Stimulated activated CD4-positive, alpha-beta T cell treated with anti-CD3 and anti-CD28 coated beads, Interleukin-1b, Interleukin-23, amount 100 ng/mL, for 4 hours (primary cell): Measurements from ENCODE around the gene DNAJC11.
A peak's percentile ranks its signal among the peaks of the same experiment; 100 is the strongest.
"Not testable (repeated sequence)": the region's sequence is repeated elsewhere in the genome, so short reads cannot be mapped to it uniquely, and the experiment has no call there.

Experiments
- DNase-seq, 2 donors: peaks; one replicate each; pipeline ENCODE4 v3.0.0-alpha.2; 2020; ENCODE audit warnings: low read depth in 2 of 2

DNAJC11 gene

DNA sequence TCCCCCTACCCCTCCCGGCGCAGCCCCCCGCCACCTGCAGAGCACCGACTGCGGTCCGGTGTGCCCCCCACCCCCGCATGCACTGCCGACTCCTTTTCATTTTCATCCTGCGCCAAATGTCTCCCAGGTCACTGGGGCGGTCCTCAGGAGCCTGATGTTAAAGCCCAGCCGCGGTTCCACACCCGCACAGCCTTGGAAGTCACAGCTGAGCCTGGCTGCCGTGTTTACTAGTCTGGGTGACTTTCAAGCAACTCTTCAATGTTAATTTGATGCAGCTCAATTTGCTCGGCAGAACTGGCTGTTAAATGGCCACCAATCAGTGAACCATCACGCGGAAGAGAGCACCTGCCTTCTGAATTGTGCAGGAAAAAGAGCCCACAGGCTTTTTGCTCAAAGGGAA, 49.7 kb downstream of the DNAJC11 start:
- DNase-seq = no peak

DNA sequence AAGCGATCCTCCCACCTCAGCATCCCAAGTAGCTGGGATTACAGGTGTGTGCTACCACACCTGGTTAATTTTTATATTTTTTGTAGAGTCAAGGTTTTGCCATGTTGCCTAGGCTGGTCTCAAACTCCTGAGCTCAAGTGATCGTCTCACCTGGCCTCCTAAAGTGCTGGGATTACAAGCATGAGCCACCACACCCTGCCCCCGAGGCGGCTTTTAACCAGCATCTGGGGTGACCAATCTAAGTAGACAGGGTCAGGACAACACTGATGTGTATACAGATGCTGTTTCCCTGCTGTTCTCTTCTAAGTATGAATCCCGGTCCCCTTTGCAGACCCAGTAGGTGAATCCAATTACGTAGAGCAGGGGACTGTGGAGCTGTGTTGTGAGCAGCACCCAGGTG, 53.1 kb downstream of the DNAJC11 start:
- no peak for DNase-seq

DNA sequence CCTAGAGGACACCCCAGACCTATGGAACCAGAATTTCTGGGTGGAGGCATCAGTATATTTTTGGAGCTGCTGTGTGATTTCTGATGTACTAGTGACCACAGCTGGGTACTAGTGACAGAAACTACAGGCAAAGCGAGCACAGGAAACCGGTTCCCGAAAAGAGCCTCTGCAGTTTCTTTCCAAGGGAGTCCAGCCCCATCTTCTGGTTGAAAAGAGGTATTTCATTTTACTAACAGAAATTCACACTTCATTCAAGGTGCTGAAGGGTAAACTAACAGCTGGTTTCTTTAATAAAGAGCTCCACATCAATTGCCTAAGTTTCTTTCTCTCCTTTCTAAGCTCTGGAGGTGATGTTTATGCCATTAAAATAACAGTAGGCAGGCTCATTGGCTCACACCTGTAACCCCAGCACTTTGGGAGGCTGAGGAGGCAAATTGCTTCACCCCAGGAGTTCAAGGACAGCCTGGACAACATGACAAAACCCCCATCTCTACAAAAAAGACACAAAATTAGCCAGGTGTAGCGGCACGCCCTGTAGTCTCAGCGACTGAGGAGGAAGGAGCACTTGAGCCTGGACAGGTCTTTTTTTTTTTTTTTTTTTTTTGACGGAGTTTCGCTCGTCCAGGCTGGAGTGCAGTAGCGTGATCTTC, 55.0 kb downstream of the DNAJC11 start:
- DNase-seq = peak in 1 of 2 donors; percentile 8

DNA sequence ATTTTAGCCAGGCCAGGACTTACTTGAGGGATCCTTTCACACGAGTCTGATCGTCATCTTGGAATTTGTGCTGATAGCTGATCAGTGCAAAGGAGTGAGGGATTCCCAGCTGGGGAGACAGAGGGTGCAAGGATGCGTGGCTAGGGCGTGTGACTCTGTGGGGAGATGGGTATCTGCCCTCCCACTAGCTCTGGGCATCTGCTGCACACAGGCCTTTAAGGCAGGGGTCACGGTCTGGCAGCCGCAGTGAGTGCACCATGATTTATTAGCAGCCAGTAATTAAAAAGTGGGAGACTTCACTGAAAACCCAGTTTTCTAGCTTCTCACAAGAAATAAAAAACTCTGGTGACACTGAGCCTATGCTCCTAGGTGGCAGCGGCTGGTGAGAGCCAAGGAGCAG, 56.6 kb downstream of the DNAJC11 start:
- no peak for DNase-seq

DNA sequence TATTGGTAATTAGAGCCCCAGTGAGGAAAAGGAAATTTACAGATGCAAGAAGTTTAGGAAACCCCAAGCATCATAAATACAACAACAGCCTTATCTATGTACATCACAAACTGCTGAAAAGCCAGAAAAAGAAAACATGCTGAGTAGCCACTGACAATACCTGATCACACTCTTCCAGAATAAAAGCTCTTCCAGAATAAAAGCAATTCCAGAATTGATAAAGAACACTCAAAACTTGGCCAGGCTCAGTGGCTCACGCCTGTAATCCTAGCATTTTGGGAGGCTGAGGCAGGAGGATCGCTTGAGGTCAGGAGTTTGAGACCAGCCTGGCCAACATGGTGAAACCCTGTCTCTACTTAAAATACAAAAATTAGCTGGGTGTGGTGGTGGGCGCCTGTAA, 60.7 kb downstream of the DNAJC11 start:
- DNase-seq = not testable (repeated sequence)

DNA sequence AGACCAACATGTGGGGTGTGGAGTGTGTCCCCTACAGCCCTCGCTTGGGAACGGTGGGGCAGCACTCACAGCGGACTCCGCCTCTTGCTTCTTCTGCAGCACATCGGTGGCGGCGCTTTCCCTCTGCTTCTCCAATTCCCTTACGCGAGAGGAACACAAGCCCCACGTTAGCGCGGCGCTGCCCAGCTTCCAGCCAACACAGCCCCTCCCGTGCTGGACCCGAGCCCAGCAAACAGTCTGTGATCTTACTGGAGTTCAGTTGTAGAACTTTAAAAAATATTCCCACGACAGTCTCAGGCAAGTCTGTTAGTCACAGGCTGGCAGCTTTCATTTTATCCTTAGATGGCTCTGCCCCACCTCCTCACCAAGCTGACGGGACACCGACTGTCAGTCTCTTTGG, 63.4 kb downstream of the DNAJC11 start:
- DNase-seq = no peak

DNA sequence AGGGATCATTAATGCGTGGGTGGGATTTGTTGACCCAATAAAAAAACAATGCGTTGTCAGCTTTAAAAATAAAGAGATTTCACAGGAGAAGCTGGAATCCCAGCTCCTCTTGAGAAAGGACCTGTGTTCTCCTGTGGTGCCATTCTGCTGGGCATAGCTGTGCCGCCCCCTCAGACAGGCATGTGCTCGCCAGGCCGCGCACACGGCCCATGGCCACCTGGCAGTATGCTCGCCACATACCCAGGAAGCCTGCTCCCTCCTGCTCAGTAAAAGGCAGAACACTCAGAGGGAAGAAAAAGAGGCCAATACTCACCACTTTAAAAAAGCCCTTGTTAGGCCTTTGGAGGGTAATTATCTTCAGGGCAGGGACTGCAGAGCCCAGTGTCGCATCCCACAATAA, 63.8 kb downstream of the DNAJC11 start:
- DNase-seq = no peak

DNA sequence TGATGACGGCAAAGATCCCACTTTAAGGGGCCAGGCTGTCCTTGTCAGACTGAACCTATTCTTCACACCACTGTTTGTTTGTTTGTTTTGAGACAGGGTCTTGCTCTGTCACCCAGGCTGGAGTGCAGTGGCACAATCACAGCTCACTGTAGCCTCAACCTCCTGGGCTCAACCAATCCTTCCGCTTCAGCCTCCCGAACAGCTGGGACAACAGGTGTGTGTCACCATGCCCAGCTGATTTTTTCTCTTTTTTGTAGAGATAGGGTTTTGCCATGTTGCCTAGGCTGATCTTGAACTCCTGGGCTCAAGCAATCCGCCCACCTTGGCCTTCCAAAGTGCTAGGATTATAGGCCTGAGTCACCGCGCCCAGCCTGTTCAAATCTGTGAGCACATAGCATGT, 64.8 kb downstream of the DNAJC11 start:
- not testable (repeated sequence) for DNase-seq

DNA sequence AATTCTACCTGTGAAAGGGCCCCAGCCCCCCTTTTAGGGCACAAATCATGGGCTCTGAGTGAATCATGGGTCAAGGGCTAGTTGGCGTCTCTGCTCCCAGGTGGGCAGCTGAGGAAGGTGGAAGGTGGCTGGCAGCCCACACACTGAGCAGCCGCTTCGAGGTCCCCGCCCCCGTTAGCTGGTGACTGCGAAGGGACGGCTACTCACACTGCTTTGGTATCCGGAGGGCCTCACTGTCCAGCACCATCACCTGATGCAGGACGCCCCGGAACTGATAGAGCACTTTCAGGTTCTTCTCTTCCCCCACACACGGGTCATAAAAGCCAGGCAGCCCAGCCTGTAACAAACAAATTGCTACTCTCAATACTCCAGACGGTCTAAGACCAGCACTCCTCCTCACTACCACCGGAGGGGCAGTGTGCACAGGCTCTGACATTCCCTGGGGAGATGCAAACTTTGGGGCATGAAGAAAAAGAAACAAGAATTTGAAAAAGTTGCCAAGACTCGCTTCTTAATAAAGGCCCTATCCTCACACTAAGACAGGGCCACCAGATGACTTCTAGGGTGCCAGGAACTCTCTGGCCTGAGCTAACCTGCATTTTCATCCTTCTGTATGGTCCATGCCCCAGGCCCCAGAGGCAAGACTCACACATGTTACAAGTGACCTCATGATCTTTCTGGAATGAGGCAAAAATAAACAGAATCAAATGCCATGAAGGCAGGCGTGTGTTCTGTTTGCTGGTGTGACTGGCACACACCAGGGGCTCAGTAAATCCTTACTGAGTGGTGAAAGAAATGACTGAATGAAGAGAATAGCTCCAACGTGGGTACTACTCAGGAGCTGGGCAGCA, 65.5 kb downstream of the DNAJC11 start:
- DNase-seq = no peak

DNA sequence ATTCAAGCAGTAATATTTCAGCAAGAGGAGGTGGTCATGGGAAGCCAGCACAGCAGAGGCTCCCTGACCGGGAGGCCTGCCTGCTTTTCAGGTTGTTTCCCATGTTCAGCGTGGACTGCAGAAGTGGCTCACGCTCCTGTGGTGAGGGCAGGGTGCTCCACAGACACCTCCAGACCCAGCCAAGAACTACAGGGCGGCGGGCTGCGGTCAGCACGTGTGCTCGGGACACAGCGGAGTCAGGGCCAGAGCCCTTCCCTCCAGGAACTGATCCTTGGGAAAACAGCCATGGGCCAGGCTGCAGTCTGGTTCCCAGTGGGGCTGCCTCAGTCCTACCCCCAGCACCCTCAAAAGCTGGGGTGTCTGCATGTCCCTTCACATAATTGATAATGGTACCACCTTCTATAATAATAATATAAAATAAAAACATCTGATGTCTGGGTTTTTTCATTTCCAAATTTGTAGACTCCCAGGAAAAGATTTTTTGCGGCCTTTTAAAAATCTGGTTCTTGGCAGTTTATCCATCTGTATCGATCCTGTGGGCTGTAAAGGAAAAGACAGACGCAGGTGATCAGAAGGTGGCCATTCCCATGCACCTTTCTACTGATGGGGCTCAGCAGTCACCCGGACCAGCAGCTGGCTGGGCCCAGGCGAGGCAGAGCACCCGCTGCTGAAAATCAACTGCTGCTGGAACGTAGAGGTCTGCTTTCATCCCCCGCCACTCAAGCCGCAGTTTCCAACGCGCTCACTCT, 66.3 kb downstream of the DNAJC11 start:
- DNase-seq = no peak

DNA sequence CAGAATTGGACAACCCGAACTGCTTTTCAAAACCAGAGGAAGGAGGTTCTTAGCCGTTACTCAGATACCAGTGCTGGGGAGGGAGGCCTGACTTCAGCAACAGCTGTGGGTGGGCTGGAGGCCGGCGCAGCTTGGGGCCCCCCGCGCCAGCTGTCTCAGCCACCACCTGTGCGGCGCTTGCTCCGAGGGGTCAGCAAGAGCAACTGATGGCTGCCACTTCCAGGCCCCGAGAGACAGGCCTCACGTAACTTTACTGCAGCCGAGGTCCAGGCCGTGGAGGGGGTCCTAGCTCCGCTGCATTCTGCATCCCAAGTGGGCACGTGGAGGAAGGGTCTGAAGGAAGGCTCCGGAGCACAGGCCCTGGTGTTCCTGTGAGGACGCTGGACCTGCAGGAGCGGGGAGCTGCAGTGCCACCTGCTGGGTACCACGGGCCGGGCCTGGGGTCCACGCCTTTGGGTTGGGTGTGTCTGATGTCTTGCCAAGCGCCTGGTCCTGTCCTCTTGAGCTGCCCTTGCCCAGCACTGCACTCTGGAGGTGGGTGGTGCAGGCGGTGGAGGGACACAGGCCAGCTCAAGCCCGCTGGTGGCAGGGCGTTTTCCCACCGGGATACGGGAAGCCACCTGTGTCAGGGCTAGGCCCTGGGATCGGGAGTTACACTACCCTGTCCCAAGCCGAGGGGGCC, 67.1 kb downstream of the DNAJC11 start:
- DNase-seq = peak in 1 of 2 donors; percentile 39

DNA sequence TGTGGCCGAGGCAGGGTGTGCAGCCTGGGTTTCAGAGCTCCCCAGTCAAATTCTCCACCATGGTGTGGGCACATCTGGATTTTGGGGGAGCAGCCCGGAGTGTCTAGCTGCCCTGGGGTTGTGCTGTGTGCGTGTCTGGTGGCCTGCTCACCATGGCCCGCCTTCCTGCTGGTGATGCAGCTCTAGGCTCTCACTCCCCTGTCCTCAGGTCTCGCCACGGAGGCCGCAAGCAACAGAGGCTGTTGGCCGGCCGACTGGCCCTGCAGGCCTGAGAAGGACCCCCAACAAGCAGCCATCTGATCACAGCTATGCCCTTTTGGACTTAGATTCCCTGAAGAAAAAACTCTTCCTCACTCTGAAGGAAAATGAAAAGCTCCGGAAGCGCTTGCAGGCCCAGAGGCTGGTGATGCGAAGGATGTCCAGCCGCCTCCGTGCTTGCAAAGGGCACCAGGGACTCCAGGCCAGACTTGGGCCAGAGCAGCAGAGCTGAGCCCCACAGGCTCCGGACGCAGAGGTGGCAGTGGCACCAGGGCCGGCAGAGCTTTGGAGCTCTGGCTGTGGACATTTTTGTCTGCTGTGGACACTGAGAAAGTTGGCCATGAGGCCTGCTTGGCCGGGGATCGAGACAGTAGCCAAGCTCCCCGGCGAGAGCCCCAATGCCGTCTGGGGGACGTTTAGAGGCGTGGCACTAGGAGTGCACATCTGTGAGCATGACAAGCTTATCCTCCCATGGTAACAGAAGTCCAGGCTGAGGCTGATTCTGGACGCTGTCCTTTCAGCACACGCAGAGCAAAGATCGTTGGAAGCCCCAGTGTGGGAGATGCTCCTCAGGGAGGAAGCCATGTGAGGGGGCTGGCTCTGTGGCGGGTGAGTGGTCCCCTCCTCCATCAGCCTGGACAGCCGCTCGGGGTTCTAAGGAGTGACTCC, 68.8 kb downstream of the DNAJC11 start:
- no peak for DNase-seq

DNA sequence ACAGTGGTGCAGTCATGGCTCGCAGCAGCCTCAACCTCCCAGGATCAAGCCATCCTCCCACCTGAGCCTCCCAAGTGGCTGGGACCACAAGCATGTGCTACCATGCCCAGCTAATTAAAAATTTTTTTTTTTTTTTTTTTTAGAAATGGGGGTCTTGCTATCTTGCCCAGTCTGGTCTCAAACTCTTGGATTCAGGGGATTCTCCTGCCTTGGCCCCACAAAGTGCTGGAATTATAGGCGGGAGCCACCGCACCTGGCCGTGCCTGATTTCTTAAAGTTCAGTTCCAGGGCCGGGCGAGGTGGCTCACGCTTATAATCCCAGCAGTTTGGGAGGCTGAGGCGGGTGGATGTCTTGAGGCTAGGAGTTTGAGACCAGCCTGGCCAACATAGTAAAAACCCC, 70.6 kb downstream of the DNAJC11 start:
- no peak for DNase-seq

DNA sequence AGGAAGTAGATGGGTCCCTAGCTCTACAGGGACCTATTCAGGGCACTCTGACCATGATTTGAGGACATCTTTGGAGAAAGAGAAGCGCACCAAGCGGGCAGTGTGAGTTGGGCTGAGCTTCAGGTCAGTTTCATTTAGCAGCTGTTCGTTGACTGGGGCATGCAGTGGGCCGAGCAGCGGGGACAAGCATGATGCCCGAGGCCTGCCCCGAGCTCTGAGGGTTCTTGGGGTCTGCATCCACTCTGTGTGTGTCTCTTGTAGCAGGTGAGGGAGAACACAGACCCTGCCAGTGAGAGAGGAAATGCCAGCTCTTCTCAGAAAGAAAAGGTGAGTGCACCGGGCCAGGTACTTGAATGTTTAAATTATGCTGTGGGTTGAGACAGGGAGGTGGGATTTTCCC, 71.6 kb downstream of the DNAJC11 start:
- DNase-seq = no peak

DNA sequence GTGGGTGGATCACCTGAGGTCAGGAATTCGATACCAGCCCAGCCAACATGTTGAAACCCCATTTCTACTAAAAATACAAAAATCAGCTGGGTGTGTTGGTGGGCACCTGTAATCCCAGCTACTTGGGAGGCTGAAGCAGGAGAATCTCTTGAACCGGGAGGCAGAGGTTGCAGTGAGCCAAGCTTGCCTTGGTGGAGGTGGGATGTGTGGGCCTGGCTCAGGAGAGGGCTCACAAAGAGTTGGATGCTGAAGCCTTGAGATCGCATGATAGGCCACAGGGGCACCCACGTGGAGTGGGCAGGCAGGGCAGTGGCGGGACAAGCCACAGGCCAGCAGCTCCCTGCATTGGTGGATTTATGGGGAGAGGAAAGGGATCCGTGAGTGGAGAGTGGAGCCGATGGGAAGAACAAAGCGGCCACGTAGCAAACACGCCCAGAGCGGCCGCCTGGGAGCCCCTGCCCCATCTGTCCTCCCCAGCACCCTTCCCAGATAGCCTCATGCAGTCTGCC, 72.6 kb downstream of the DNAJC11 start:
- DNase-seq = no peak

DNA sequence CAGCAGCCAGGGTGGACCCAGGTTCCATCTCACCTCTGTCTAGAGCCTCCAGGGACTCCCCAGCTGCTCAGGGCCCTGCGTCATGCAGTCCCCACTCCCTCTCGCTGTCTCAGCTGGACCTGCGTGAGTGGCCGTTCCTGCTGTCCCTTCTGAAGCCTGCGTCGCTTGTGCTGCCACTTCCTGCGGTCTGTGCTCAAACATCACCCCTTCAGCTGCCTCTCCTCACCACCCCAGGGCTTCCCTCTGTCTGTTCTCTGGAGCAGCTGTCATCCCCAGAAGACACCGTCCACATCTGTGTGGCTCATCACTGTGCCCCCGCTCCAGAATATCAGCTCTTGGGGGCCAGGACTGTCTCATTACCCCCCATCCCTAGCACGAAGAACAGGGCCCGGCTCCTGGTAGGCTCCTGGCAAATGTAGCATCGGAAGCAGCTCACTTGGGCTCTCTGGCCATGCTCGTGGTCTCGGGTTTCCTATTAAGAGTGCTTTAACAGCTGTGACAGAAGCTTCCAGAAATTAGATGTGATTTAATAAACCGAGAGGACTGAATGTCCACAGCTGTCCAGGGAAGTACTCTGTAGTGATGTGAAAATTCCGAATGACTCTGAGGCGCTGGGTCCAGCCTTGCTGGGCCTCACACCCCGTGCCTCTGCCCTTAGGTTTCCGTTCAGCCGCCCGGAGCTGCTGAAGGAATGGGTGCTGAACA, 73.6 kb downstream of the DNAJC11 start:
- DNase-seq = no peak

DNA sequence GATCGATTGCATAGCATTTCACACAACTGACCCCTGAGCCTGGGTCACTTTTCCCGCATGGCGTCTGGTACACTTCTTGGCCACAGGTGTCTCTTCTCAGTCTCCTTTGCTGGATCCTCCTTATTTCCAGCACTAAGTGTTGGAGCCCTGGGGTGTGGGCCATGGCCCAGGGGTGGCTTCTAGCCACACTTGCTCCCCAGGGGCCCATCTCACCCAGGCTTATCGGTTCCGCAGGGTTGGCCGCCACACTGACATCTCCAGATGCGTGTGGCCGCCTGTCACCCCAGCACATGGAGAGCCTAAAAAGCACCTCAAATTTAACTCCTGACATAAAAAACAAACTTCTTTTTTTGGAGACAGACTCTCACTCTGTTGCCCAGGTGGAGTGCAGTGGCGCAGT, 74.6 kb downstream of the DNAJC11 start:
- DNase-seq = no peak

DNA sequence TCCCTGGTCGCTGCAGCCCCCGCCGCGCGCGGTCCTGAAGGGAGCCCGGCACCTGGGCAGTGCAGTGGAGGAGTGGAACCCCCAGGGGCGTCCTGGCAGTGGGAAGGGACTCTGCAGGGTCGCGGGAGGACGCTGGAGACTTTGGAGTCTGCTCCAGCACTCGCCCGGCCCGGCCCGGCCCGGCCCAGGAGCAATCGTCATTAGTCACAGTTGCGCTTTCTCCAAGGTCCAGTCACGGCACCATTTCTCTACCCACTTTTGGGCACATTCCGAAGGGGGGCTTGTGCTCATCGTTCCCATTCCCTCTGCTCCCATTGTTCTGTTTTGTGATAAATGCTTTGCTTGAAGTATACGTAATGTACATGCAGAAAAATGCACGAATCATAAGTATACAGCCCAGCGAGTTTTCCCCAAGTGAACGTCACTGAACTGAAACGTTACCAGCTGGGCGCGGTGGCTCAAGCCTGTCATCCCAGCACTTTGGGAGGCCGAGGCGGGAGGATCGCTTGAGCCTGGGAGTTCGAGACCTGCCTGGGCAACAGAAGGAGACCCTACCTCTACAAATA, 75.9 kb downstream of the DNAJC11 start:
- DNase-seq = no peak

DNA sequence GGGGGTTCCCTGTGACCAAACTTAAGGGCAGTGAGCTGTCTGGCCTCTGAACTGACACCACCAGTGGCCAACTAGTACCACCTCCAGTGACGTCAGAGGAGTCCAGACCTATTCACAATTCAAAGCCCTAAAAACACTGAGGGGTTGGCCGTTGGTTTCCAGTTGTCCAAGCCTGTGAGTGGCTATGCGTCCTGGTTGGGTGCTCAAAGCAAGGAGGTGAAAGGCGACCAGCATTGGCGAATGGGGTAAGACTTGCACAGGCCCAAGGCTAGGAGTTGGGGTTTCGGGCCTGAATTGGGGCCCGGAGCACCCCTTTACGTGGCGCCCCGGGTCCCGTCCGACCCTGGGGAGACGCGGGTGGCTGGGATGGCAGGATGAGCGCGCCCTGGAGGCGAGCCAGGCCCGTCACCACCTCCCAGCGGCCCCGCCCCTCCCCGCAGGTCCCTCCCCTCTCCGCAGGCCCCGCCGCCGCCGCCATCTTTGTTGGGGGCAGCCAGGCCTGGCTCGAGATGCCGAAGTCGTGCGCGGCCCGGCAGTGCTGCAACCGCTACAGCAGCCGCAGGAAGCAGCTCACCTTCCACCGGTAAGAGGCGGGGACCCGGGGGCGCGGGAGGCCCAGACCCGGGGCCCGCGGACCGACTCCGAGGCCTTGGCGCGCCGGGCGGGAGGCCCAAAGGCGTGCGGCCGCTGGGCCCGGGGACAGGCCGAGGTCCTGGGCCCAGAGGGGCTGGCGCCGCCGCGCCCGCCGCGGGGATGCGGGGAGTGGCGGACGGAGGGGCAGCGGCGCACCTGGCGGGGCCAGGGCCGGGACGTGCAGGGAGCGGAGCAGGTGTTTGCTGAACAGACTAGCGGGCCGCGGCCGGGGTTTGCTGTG, 76.7 kb downstream of the DNAJC11 start, which contains the start of gene THAP3:
Gene THAP3, plus strand, starts transcription at position 159 of the 874 bp plus-strand sequence. Its CDS starts 351 bp downstream, at position 510.
- peak; percentile 84 to 92 for DNase-seq
